Spleen (tissue), 11 donors: ENCODE measurements around the gene G6PD. TPM values are rescaled to one million over a fixed set of nuclear protein-coding genes. Genes with fewer than 3 reads are reported as not detected.
"Not testable (repeated sequence)": the region's sequence is repeated elsewhere in the genome, so short reads cannot be mapped to it uniquely, and the experiment has no call there.

ENCODE experiments used
- DNase-seq: peaks from one replicate; pipeline ENCODE4 v3.0.0-alpha.2; 2020
- H3K27ac ChIP-seq, 8 donors: fragments of 200-600 bp; sonication (generic) in 7 of 8; 1 replicate in 4 of 8; 2 replicates in 4 of 8; pipeline versions ENCODE4 v1.5.0 to v1.8.0; 2016 to 2021; ENCODE audit warnings: inconsistent platforms in 4 of 8, mild to moderate bottlenecking in 4 of 8, moderate library complexity in 1 of 8
- H3K27me3 ChIP-seq, 7 donors: fragments of 200-600 bp; sonication (generic) in 6 of 7; replicated peaks in 1 of 7; 1 replicate in 4 of 7; 2 replicates in 3 of 7; pipeline versions ENCODE4 v1.5.0 to v1.8.0; 2016 to 2021; ENCODE audit warnings: inconsistent platforms in 3 of 7, mild to moderate bottlenecking in 1 of 7
- H3K36me3 ChIP-seq, 6 donors: fragments of 200-600 bp; sonication (generic) in 5 of 6; 1 replicate in 4 of 6; 2 replicates in 2 of 6; pipeline versions ENCODE4 v1.5.0 to v1.8.0; 2016 to 2021; ENCODE audit warnings: inconsistent platforms in 2 of 6
- H3K4me1 ChIP-seq, 6 donors: fragments of 200-600 bp; sonication (generic) in 5 of 6; 1 replicate in 3 of 6; 2 replicates in 3 of 6; pipeline versions ENCODE4 v1.5.0 to v1.8.0; 2016 to 2021; ENCODE audit warnings: inconsistent platforms in 3 of 6
- H3K4me3 ChIP-seq, 8 donors: fragments of 200-600 bp; sonication (generic) in 7 of 8; 1 replicate in 4 of 8; 2 replicates in 4 of 8; pipeline versions ENCODE4 v1.5.0 to v1.8.0; 2016 to 2021; ENCODE audit warnings: inconsistent platforms in 4 of 8, mild to moderate bottlenecking in 4 of 8, moderate library complexity in 2 of 8
- H3K9me3 ChIP-seq, 8 donors: fragments of 200-600 bp; sonication (generic) in 7 of 8; 1 replicate in 4 of 8; 2 replicates in 4 of 8; pipeline versions ENCODE4 v1.5.0 to v1.8.0; 2016 to 2021; ENCODE audit warnings: inconsistent platforms in 4 of 8
- POLR2A ChIP-seq, 3 donors: fragments of 450-650 bp; IDR thresholded peaks; one replicate each; pipeline ENCODE4 v1.5.1; 2017; ENCODE audit warnings: antibody characterized with exemption in 3 of 3, mild to moderate bottlenecking in 1 of 3
- POLR2AphosphoS5 ChIP-seq, 3 donors: sonication (generic); formaldehyde crosslinking; IDR thresholded peaks; one replicate each; pipeline ENCODE4 v1.5.1; 2017; ENCODE audit warnings: antibody characterized with exemption in 3 of 3
- WGBS, 5 donors: extraction: QIAGEN DNeasy Blood & Tissue Kit in 3 of 5; methylation state at CpG; one replicate each; pipeline versions ENCODE4 v1.1.5 to v1.1.7; 2013 to 2018; 5-methylcytosine and 5-hydroxymethylcytosine counted together
- intact Hi-C: fragments of 100-400 bp; cut with DNase I; formaldehyde crosslinking; loops from one replicate; pipeline ENCODE4 v1.15.0; 2023; ENCODE audit warnings: low total_unique reads
- polyA plus RNA-seq, 3 donors: library from polyadenylated mRNA; stranded (reverse); fragments of 200-250 nt; gene quantifications; one replicate each; pipeline ENCODE4 v1.2.1, GENCODE V29; 2013
- total RNA-seq, 7 donors: library from RNA; depleted of rRNA in 3 of 7; stranded (reverse); fragments of >200 nt in 3 of 7; fragmentation: NEBNext Ultra II Directional in 4 of 7; extraction: Animal tissue kit (Norgen Biotek cat#: 25700) in 4 of 7; gene quantifications; one replicate each; pipeline versions ENCODE4 v1.1.0 to v1.2.1, GENCODE V29; 2016 to 2021
- TF ChIP-seq, protein P1 (sequence below), 11 experiments: fragments of 200-600 bp in 7 of 11; fragments of 450-650 bp in 4 of 11; sonication (generic) in 4 of 11; IDR thresholded peaks in 8 of 11; conservative IDR thresholded peaks in 3 of 11; 1 replicate in 7 of 11; 2 replicates in 4 of 11; pipeline versions ENCODE4 v1.4.0 to v1.8.0; 2016 to 2021; ENCODE audit warnings: antibody characterized with exemption in 11 of 11, inconsistent platforms in 4 of 11, mild to moderate bottlenecking in 1 of 11
- donor health status: healthy with polysubstance abuse.
- donor health status: DM: no; HTN: no; CAD: no; lungs with moderate emphysema.
- donor health status: DM: no; HTN: no; CAD: no.
- donor health status: Bipolar disorder and iron deficiency.
- donor health status: healthy.
- donor health status: DM: no; HTN: no; CAD: no.
- donor health status: DM: yes; HTN: yes; CAD: no.

Gene G6PD
- total and polyA plus RNA-seq, 10 donors, result 15.5 to 93.1 (median 62.2) TPM

DNA sequence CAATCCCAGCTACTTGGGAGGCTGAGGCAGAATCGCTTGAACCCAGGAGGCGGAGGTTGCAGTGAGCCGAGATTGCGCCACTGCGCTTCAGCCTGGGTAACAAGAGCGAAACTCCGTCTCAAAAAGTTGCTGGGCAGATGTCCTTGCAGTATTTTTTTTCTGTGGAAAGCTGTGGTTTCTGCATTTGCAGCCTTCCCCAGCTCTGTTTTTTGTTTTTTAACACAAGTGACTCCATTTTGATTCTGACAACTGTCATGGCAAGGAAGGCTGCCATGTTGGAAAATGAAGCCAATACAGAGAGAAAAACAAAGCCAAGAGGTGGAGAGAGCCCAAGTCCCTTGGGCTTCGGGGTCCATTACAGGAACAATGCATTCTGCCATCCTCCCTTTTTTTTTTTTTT lies 44.5 kb downstream of the G6PD start:
- 77 to 96% (median 83%) methylated on average over 8 of the region's 8 CpGs for WGBS, 5 donors
- Histone ChIP-seq H3K27me3 (no peaks in the 10 kb centered on the region), H3K27ac (no peak overlapping the region), H3K4me1 (no peaks in the 10 kb centered on the region), H3K9me3 (no peaks in the 10 kb centered on the region), H3K4me3 (no peak overlapping the region), H3K36me3 (peaks cover 0 to 23% (median 9%) of the 10 kb centered on the region in 6 donors)
- intact Hi-C loops, result no loop called here
- no peak for TF ChIP-seq POLR2A (IDR thresholded peaks at IDR 0.05)
- no peak for TF ChIP-seq POLR2AphosphoS5 (IDR thresholded peaks at IDR 0.05)
- TF ChIP-seq, protein P1, sequence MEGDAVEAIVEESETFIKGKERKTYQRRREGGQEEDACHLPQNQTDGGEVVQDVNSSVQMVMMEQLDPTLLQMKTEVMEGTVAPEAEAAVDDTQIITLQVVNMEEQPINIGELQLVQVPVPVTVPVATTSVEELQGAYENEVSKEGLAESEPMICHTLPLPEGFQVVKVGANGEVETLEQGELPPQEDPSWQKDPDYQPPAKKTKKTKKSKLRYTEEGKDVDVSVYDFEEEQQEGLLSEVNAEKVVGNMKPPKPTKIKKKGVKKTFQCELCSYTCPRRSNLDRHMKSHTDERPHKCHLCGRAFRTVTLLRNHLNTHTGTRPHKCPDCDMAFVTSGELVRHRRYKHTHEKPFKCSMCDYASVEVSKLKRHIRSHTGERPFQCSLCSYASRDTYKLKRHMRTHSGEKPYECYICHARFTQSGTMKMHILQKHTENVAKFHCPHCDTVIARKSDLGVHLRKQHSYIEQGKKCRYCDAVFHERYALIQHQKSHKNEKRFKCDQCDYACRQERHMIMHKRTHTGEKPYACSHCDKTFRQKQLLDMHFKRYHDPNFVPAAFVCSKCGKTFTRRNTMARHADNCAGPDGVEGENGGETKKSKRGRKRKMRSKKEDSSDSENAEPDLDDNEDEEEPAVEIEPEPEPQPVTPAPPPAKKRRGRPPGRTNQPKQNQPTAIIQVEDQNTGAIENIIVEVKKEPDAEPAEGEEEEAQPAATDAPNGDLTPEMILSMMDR (IDR thresholded peaks at IDR 0.05 in 8 of 11, conservative IDR thresholded peaks at IDR 0.05 in 3 of 11), result no peak
- DNase-seq, result no peak

DNA sequence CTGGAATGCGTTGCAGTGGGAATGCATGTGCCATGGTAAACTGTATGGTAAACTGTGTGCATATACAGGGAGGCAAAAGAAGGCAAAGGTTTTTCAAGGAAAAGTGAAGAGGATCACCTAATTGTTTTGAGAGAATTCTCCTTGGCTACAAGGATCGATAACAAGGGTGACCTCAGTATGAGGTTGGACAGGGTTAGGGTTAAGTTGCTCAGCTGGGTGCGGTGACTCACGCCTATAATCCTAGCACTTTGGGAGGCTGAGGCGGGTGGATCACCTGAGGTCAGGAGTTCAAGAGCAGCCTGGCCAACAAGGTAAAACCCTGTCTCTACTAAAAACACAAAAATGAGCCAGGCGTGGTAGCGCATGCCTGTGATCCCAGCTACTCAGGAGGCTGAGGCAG lies 45.2 kb downstream of the G6PD start:
- H3K4me1 ChIP-seq, H3K27ac ChIP-seq, H3K4me3 ChIP-seq, intact Hi-C loops, DNase-seq, H3K27me3 ChIP-seq, H3K9me3 ChIP-seq: not testable (repeated sequence)
- WGBS, 5 donors, result 88 to 95% (median 90%) methylated on average over 4 to 7 of the region's 7 CpGs
- H3K36me3 ChIP-seq, result peaks cover 0 to 17% (median 3%) of the 10 kb centered on the region in 6 donors

DNA sequence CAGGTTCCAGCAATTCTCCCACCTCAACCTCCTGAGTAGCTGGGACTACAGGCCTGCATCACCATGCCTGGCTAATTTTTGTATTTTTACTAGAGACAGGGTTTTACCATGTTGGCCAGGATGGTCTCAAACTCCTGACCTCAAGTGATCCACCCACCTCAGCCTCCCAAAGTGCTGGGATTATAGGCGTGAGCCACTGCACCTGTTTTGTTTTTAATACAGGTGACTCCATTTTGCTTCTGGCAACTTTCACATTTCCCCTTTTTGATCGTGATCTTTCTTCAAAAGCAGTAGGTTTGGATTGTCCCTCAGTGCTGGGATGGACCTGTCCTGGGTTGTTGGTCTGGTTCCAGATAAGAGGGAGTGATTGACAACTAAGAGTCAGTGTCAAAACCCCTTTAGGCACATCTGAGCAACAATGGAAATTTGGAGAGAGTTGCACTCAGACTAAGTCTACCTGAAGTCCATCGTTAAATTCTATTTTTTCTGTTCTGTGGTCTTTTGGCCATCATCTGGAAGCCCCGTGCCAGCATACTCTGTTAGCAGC lies 50.0 kb downstream of the G6PD start:
- H3K4me1 ChIP-seq, H3K27ac ChIP-seq, intact Hi-C loops, H3K36me3 ChIP-seq, H3K9me3 ChIP-seq, H3K27me3 ChIP-seq, H3K4me3 ChIP-seq, DNase-seq: not testable (repeated sequence)
- WGBS, 5 donors, result 66 to 86% (median 74%) methylated on average over 4 of the region's 4 CpGs

DNA sequence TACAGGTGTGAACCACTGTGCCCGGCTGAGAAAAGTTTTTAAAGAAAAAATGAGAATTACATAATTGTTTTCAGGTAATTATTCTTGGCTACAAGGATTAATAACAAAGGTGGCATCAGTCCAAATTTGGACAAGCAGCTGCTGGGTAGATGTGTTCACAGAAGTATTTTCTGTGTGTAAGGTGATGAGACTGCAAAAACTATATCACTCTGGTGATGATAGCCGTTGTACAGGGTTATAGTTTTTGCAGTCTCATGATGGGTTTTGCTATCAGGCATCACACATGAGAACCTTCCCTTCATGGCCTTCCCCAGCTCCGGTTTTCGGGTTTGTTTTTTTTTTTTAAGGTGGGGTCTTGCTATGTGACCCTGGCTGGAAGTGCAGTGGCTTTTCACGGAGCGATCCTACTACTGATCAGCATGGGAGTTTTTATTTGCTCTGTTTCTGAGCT lies 51.1 kb downstream of the G6PD start:
- H3K9me3 ChIP-seq, result no peaks in the 10 kb centered on the region
- no peak overlapping the region for H3K27ac ChIP-seq
- H3K4me3 ChIP-seq, result no peak overlapping the region
- intact Hi-C loops, result no loop called here
- TF ChIP-seq POLR2A (IDR thresholded peaks at IDR 0.05) (no peak), POLR2AphosphoS5 (IDR thresholded peaks at IDR 0.05) (no peak)
- TF ChIP-seq, protein P1 (IDR thresholded peaks at IDR 0.05 in 8 of 11, conservative IDR thresholded peaks at IDR 0.05 in 3 of 11), result no peak
- DNase-seq, result no peak
- WGBS, 5 donors, result 45 to 75% (median 63%) methylated on average over 6 of the region's 6 CpGs
- H3K36me3 ChIP-seq, result no peaks in the 10 kb centered on the region
- H3K27me3 ChIP-seq, result no peaks in the 10 kb centered on the region
- H3K4me1 ChIP-seq, result peaks cover 0 to 8% (median 0%) of the 10 kb centered on the region in 6 donors

DNA sequence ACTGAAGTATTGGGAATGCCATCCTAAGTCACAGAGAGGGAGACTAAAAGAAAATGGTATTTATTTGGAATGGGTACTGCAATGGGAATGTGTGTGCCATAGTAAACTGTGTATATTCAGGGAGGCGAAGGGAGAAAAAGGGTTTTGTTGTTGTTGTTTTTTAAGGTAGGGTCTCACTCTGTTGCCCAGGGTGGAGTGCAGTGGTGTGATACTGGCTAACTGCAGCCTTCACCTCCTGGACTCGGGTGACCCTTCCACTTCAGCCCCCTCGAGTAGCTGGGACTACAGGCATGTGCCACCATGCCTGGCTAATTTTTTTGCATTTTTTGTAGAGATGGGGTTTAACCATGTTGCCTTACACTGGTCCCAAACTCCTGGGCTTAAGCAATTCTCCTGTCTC lies 51.9 kb downstream of the G6PD start:
- no peak overlapping the region for H3K27ac ChIP-seq
- H3K9me3 ChIP-seq, result no peaks in the 10 kb centered on the region
- intact Hi-C loops, result no loop called here
- TF ChIP-seq POLR2AphosphoS5 (IDR thresholded peaks at IDR 0.05) (no peak), POLR2A (IDR thresholded peaks at IDR 0.05) (no peak)
- TF ChIP-seq, protein P1 (IDR thresholded peaks at IDR 0.05 in 8 of 11, conservative IDR thresholded peaks at IDR 0.05 in 3 of 11), result no peak
- 66 to 88% (median 76%) methylated on average over 3 of the region's 3 CpGs for WGBS, 5 donors
- H3K27me3 ChIP-seq, result no peaks in the 10 kb centered on the region
- H3K4me3 ChIP-seq, result no peak overlapping the region
- peaks cover 0 to 11% (median under 1%) of the 10 kb centered on the region in 6 donors for H3K4me1 ChIP-seq
- no peaks in the 10 kb centered on the region for H3K36me3 ChIP-seq
- no peak for DNase-seq
